ENCODE data around the gene ACADS.

The ACADS gene

GRCh38 chr12:120784804-120785203 is 59.2 kb downstream of the ACADS start:
- no peak for DNase-seq
- Histone ChIP-seq H3K36me3 (peaks cover 28% of the 10 kb centered on the region), H3K4me3 (ENCODE audit: low read depth, low read length) (no peak overlapping the region), H3K27me3 (ENCODE audit: insufficient read depth, low read depth, severe bottlenecking) (no peaks in the 10 kb centered on the region), H3K9me3 (ENCODE audit: severe bottlenecking) (no peaks in the 10 kb centered on the region), H3K27ac (no peak overlapping the region)
- TF ChIP-seq, protein P1, sequence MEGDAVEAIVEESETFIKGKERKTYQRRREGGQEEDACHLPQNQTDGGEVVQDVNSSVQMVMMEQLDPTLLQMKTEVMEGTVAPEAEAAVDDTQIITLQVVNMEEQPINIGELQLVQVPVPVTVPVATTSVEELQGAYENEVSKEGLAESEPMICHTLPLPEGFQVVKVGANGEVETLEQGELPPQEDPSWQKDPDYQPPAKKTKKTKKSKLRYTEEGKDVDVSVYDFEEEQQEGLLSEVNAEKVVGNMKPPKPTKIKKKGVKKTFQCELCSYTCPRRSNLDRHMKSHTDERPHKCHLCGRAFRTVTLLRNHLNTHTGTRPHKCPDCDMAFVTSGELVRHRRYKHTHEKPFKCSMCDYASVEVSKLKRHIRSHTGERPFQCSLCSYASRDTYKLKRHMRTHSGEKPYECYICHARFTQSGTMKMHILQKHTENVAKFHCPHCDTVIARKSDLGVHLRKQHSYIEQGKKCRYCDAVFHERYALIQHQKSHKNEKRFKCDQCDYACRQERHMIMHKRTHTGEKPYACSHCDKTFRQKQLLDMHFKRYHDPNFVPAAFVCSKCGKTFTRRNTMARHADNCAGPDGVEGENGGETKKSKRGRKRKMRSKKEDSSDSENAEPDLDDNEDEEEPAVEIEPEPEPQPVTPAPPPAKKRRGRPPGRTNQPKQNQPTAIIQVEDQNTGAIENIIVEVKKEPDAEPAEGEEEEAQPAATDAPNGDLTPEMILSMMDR (IDR thresholded peaks at IDR 0.05; ENCODE audit: low read depth, low read length), result no peak

DNA sequence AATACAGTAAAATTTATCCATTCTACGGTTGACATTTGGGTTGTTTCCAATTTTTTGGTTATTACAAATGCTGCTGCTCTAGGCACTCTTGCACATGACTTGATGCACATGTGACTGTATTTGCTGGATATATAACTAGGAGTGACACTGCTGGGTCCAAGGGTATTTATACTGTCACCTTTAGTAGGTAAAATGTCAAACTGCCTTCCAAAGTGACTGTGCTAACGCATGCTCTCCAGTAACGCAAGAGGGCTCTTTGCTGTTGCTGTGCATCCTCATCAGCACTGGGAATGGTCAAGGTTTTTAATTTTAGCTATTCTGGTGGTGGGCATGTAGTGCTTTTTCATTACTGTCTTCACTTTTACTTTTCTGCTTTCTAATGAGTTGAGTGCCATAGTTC is 62.3 kb downstream of the ACADS start:
- Histone ChIP-seq H3K9me3 (ENCODE audit: severe bottlenecking) (no peaks in the 10 kb centered on the region), H3K27me3 (ENCODE audit: insufficient read depth, low read depth, severe bottlenecking) (no peaks in the 10 kb centered on the region), H3K4me3 (ENCODE audit: low read depth, low read length) (no peak overlapping the region), H3K36me3 (peaks cover 14% of the 10 kb centered on the region), H3K27ac (no peak overlapping the region)
- TF ChIP-seq, protein P1 (IDR thresholded peaks at IDR 0.05; ENCODE audit: low read depth, low read length), result no peak
- DNase-seq, result no peak

Data from WERI-Rb-1 (cell line).